HCT116 (cell line): ENCODE data around the gene ACAD8. TPM values are rescaled to one million over a fixed set of nuclear protein-coding genes. Genes with fewer than 3 reads are reported as not detected.

ENCODE experiments used
- ATAC-seq: fragments of 200-7000 bp; cut with Tn5 transposase; 2 replicates; pipeline ENCODE4 v1.9.1; 2020; ENCODE audit warnings: mild to moderate bottlenecking, moderate library complexity
- BruUV-seq: library from RNA; stranded (reverse); fragments of 400-500 nt; replicated peaks from 2 replicates; lab custom pipeline; 2021; lab: Mats Ljungman, UMichigan
- CTCF ChIA-PET: fragments of 300-600 bp; sonication (Branson Sonifier 250); formaldehyde crosslinking; loops from one replicate; lab custom pipeline; 2021; ENCODE audit warnings: antibody characterized with exemption; lab: Charles Lee
- POLR2A ChIA-PET: fragments of 300-600, 350-600 bp; sonication (Branson Sonifier 250); formaldehyde crosslinking; loops from one replicate; lab custom pipeline; 2021; ENCODE audit warnings: antibody characterized with exemption; lab: Charles Lee
- RAD21 ChIA-PET, 2 experiments: fragments of 300-600 bp; sonication (Branson Sonifier 250); formaldehyde crosslinking; loops; one replicate each; lab custom pipeline; 2023; ENCODE audit warnings: low total read pairs in 2 of 2; ENCODE audit not compliant: uncharacterized antibody in 2 of 2, unreplicated experiment in 2 of 2, low non-redundant PET in 1 of 2; lab: Charles Lee
- DNase-seq: peaks from one replicate; pipeline ENCODE4 v3.0.0-alpha.2; 2010; ENCODE audit warnings: low read depth, low spot score
- H2AFZ ChIP-seq: fragments of 200-600 bp; shearing (Covaris generic), sonication (generic); 2 replicates; pipeline ENCODE4 v1.6.1; 2017; ENCODE audit warnings: low read depth, mixed run types, mixed read lengths, antibody characterized with exemption, low read length; ENCODE audit not compliant: poor library complexity, severe bottlenecking
- H3K27ac ChIP-seq: 2 replicates; pipeline ENCODE4 v1.5.1; 2012; ENCODE audit warnings: low read depth, low read length
- H3K27me3 ChIP-seq: fragments of 200-600 bp; sonication (generic); 2 replicates; pipeline ENCODE4 v1.6.1; 2016; ENCODE audit warnings: mixed run types, low read length, mixed read lengths; ENCODE audit not compliant: insufficient read depth
- H3K36me3 ChIP-seq, 2 experiments: fragments of 200-500 bp in 1 of 2; fragments of 200-600 bp in 1 of 2; sonication (Bioruptor generic) in 1 of 2; sonication (generic) in 1 of 2; 2 replicates each; pipeline versions ENCODE4 v1.5.1 to v1.6.1; 2014 to 2016; ENCODE audit warnings: low read length in 2 of 2, inconsistent platforms in 1 of 2, mixed read lengths in 1 of 2, mixed run types in 1 of 2; ENCODE audit not compliant: insufficient read depth in 2 of 2, control insufficient read depth in 1 of 2
- H3K4me1 ChIP-seq, 2 experiments: fragments of 200-600 bp in 1 of 2; sonication (generic) in 1 of 2; 2 replicates each; pipeline versions ENCODE4 v1.5.1 to v1.6.1; 2012 to 2017; ENCODE audit warnings: low read length in 2 of 2, inconsistent platforms in 1 of 2, mild to moderate bottlenecking in 1 of 2, mixed read lengths in 1 of 2, mixed run types in 1 of 2, moderate library complexity in 1 of 2; ENCODE audit not compliant: insufficient read depth in 2 of 2, control insufficient read depth in 1 of 2
- H3K4me2 ChIP-seq: fragments of 200-600 bp; sonication (generic); 2 replicates; pipeline ENCODE4 v1.6.1; 2017; ENCODE audit warnings: mixed run types, low read length, mixed read lengths
- H3K4me3 ChIP-seq, 2 experiments: fragments of 200-600 bp in 1 of 2; sonication (generic) in 1 of 2; replicated peaks in 1 of 2; 2 replicates each; pipeline ENCODE4 v1.5.1; 2011 to 2016; ENCODE audit warnings: low read length in 2 of 2, control low read depth in 1 of 2, low read depth in 1 of 2, mild to moderate bottlenecking in 1 of 2, mixed read lengths in 1 of 2, mixed run types in 1 of 2
- H3K79me2 ChIP-seq: fragments of 200-600 bp; sonication (generic); 2 replicates; pipeline ENCODE4 v1.6.1; 2017; ENCODE audit warnings: mild to moderate bottlenecking, mixed run types, low read length, moderate library complexity, mixed read lengths; ENCODE audit not compliant: insufficient read depth
- H3K9ac ChIP-seq: fragments of 200-600 bp; sonication (generic); 2 replicates; pipeline ENCODE4 v1.6.1; 2016; ENCODE audit warnings: low read length, mixed read lengths
- H3K9me2 ChIP-seq: fragments of 200-600 bp; sonication (generic), shearing (Covaris generic); 2 replicates; pipeline ENCODE4 v1.6.1; 2017; ENCODE audit warnings: mixed run types, mild to moderate bottlenecking, moderate library complexity; ENCODE audit not compliant: insufficient read depth
- H3K9me3 ChIP-seq, 2 experiments: fragments of 200-500 bp in 1 of 2; fragments of 200-600 bp in 1 of 2; sonication (Bioruptor generic) in 1 of 2; sonication (generic) in 1 of 2; 2 replicates each; pipeline ENCODE4 v1.6.1; 2014 to 2017; ENCODE audit warnings: low read length in 2 of 2, mixed read lengths in 2 of 2, inconsistent platforms in 1 of 2, low read depth in 1 of 2, mild to moderate bottlenecking in 1 of 2, mixed run types in 1 of 2, moderate library complexity in 1 of 2; ENCODE audit not compliant: control insufficient read depth in 1 of 2, insufficient read depth in 1 of 2
- H4K20me1 ChIP-seq: fragments of 200-600 bp; sonication (generic), shearing (Covaris generic); 2 replicates; pipeline ENCODE4 v1.6.1; 2017; ENCODE audit warnings: mixed run types, mild to moderate bottlenecking, moderate library complexity; ENCODE audit not compliant: insufficient read depth
- CBX3 ChIP-seq: IDR thresholded peaks from 2 replicates; pipeline ENCODE4 v1.6.1; 2012; ENCODE audit warnings: low read depth
- CEBPB ChIP-seq: IDR thresholded peaks from 2 replicates; pipeline ENCODE4 v1.6.1; 2012; ENCODE audit warnings: low read depth
- EGR1 ChIP-seq: IDR thresholded peaks from 2 replicates; pipeline ENCODE4 v1.6.1; 2012; ENCODE audit warnings: low read depth
- ELF1 ChIP-seq: IDR thresholded peaks from 2 replicates; pipeline ENCODE4 v1.6.1; 2012; ENCODE audit warnings: low read depth, borderline replicate concordance
- EZH2 ChIP-seq: fragments of 200-600 bp; sonication (generic); IDR thresholded peaks from 2 replicates; pipeline ENCODE4 v1.6.1; 2017; ENCODE audit warnings: antibody characterized with exemption, mixed run types
- EZH2phosphoT487 ChIP-seq: fragments of 200-600 bp; IDR thresholded peaks from 2 replicates; pipeline ENCODE4 v1.6.1; 2018; ENCODE audit warnings: antibody characterized with exemption, borderline replicate concordance
- JUND ChIP-seq: IDR thresholded peaks from 2 replicates; pipeline ENCODE4 v1.6.1; 2012
- POLR2A ChIP-seq: IDR thresholded peaks from 2 replicates; pipeline ENCODE4 v1.7.0; 2011; ENCODE audit warnings: borderline replicate concordance; ENCODE audit not compliant: insufficient read depth, insufficient read length; ENCODE audit errors: extremely low read depth
- SIN3A ChIP-seq: IDR thresholded peaks from 2 replicates; pipeline ENCODE4 v1.6.1; 2012; ENCODE audit warnings: low read depth
- SP1 ChIP-seq: IDR thresholded peaks from 2 replicates; pipeline ENCODE4 v1.6.1; 2012; ENCODE audit warnings: low read depth
- SRF ChIP-seq: IDR thresholded peaks from 2 replicates; pipeline ENCODE4 v1.6.1; 2012; ENCODE audit warnings: low read depth
- YY1 ChIP-seq: IDR thresholded peaks from 2 replicates; pipeline ENCODE4 v1.6.1; 2011; ENCODE audit warnings: low read length, low read depth, moderate library complexity, mild to moderate bottlenecking; ENCODE audit not compliant: insufficient replicate concordance; ENCODE audit errors: extremely low read depth
- ZFX ChIP-seq: fragments of 450-650 bp; IDR thresholded peaks from 2 replicates; pipeline ENCODE4 v1.6.1; 2017
- ZNF274 ChIP-seq: fragments of 200-500 bp; sonication (Bioruptor generic); IDR thresholded peaks from 2 replicates; pipeline ENCODE4 v1.6.1; 2014; ENCODE audit warnings: mild to moderate bottlenecking, low read depth, low read length, inconsistent platforms
- intact Hi-C: fragments of 100-400 bp; cut with micrococcal nuclease; formaldehyde crosslinking; loops from 2 replicates; pipeline ENCODE4 v1.10.0; 2022
- total RNA-seq: library from RNA; stranded (reverse); gene quantifications from one replicate; pipeline ENCODE4 v1.2.1, GENCODE V29; 2021; ENCODE audit not compliant: unreplicated experiment
- TF ChIP-seq, protein P1 (sequence below): IDR thresholded peaks from 2 replicates; pipeline ENCODE4 v1.6.1; 2012
- TF ChIP-seq, protein P2 (sequence below), 3 experiments: fragments of 200-600 bp in 1 of 3; sonication (generic) in 1 of 3; IDR thresholded peaks in 2 of 3; conservative IDR thresholded peaks in 1 of 3; 2 replicates each; pipeline ENCODE4 v1.5.1; 2012 to 2017; ENCODE audit warnings: low read depth in 2 of 3, low read length in 2 of 3, antibody characterized with exemption in 1 of 3, borderline replicate concordance in 1 of 3, control low read depth in 1 of 3, mild to moderate bottlenecking in 1 of 3, mixed read lengths in 1 of 3, mixed run types in 1 of 3, moderate library complexity in 1 of 3; ENCODE audit not compliant: insufficient read depth in 1 of 3
- TF ChIP-seq, protein P3 (sequence below): IDR thresholded peaks from 2 replicates; pipeline ENCODE4 v1.6.1; 2012

ACAD8 gene
- total RNA-seq, 1 experiment from 2014 or later: 21.0 TPM

DNA sequence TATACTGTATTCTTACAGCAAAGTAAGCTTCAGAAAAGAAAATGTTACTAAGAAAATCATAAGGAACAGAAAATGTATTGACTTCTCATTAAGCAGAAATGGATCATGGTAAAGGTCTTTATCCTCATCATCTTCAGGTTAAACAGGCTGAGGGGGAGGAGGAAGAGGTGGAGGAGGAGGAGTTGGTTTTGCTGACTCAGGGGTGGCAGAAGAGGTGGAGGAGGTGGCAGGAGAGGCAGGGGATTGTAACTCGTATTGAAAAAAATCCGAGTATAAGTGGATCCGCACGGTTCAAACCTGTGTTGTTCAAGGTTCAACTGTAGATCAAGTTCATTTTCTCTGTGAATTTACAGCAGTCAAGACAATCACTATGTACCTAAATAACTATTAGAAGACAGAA is 35.8 kb downstream of the ACAD8 start:
- DNase-seq (no peak), ATAC-seq (no peak)
- Histone ChIP-seq H4K20me1 (no peaks in the 10 kb centered on the region), H3K27ac (no peak overlapping the region), H3K79me2 (no peaks in the 10 kb centered on the region), H3K9me2 (no peaks in the 10 kb centered on the region), H3K4me1 (no peaks in the 10 kb centered on the region), H3K9me3 (no peaks in the 10 kb centered on the region), H3K9ac (no peak overlapping the region), H3K4me3 (no peak overlapping the region), H2AFZ (no peak overlapping the region), H3K4me2 (no peak overlapping the region), H3K27me3 (no peaks in the 10 kb centered on the region), H3K36me3 (no peaks in the 10 kb centered on the region)
- RAD21 ChIA-PET: no interaction called here
- CTCF ChIA-PET: no interaction called here
- POLR2A ChIA-PET: no interaction called here
- intact Hi-C loops: no loop called here
- no TSS peak for BruUV-seq
- TF ChIP-seq EGR1: no peak

DNA sequence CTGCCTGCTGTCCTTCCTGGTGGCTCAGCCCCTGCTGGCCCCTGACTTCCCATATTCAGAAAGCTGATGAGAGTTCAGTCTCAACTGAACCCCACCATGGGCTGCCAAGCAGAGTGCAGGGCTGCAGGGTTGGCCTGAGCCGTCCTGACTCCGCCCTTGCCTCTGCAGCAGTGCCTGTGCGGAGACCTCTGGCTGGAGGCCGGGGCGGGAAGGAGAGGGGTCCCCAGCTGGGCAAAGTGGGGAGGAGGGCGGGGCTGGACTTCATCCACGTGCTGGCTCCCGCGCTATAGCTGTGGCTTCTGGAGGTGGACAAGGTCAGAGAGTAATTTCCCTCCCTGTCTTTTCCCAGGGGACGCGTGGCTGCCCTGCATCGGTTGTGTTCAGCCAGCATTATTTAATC is 36.4 kb downstream of the ACAD8 start:
- Histone ChIP-seq H4K20me1 (no peaks in the 10 kb centered on the region), H3K36me3 (no peaks in the 10 kb centered on the region), H3K4me3 (no peak overlapping the region), H3K9me3 (no peaks in the 10 kb centered on the region), H3K4me1 (no peaks in the 10 kb centered on the region), H2AFZ (no peak overlapping the region), H3K79me2 (no peaks in the 10 kb centered on the region), H3K9ac (no peak overlapping the region), H3K27me3 (no peaks in the 10 kb centered on the region), H3K27ac (no peak overlapping the region), H3K4me2 (no peak overlapping the region), H3K9me2 (no peaks in the 10 kb centered on the region)
- CTCF ChIA-PET: no interaction called here
- intact Hi-C loops: no loop called here
- ATAC-seq (no peak; the same call in 1 of the 2 replicates), DNase-seq (no peak)
- TF ChIP-seq POLR2A: no peak
- TF ChIP-seq SRF: no peak
- TF ChIP-seq, protein P1, sequence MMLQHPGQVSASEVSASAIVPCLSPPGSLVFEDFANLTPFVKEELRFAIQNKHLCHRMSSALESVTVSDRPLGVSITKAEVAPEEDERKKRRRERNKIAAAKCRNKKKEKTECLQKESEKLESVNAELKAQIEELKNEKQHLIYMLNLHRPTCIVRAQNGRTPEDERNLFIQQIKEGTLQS: no peak
- no peak for TF ChIP-seq SIN3A
- TF ChIP-seq, protein P2, sequence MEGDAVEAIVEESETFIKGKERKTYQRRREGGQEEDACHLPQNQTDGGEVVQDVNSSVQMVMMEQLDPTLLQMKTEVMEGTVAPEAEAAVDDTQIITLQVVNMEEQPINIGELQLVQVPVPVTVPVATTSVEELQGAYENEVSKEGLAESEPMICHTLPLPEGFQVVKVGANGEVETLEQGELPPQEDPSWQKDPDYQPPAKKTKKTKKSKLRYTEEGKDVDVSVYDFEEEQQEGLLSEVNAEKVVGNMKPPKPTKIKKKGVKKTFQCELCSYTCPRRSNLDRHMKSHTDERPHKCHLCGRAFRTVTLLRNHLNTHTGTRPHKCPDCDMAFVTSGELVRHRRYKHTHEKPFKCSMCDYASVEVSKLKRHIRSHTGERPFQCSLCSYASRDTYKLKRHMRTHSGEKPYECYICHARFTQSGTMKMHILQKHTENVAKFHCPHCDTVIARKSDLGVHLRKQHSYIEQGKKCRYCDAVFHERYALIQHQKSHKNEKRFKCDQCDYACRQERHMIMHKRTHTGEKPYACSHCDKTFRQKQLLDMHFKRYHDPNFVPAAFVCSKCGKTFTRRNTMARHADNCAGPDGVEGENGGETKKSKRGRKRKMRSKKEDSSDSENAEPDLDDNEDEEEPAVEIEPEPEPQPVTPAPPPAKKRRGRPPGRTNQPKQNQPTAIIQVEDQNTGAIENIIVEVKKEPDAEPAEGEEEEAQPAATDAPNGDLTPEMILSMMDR (IDR thresholded peaks at IDR 0.05 in 2 of 3, conservative IDR thresholded peaks at IDR 0.05 in 1 of 3; ENCODE audit: borderline replicate concordance in 1 of 3, insufficient read depth in 1 of 3, low read depth in 2 of 3, low read length in 2 of 3): no peak
- no peak for TF ChIP-seq ZFX
- TF ChIP-seq EZH2: no peak
- TF ChIP-seq JUND: no peak
- TF ChIP-seq SP1: no peak
- no peak for TF ChIP-seq ELF1
- no peak for TF ChIP-seq EZH2phosphoT487
- TF ChIP-seq CBX3: no peak
- no peak for TF ChIP-seq EGR1
- TF ChIP-seq CEBPB: no peak
- TF ChIP-seq, protein P3, sequence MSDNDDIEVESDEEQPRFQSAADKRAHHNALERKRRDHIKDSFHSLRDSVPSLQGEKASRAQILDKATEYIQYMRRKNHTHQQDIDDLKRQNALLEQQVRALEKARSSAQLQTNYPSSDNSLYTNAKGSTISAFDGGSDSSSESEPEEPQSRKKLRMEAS: no peak
- TF ChIP-seq YY1: no peak
- no peak for TF ChIP-seq ZNF274
- POLR2A ChIA-PET: no interaction called here
- RAD21 ChIA-PET: no interaction called here
- no TSS peak for BruUV-seq
